SU-DHL-6 (cell line): ENCODE measurements around the gene CD70.
"Not testable (repeated sequence)": the region's sequence is repeated elsewhere in the genome, so short reads cannot be mapped to it uniquely, and the experiment has no call there.

Experiments used
- CTCF ChIP-seq: fragments of 200-600 bp; sonication (generic); IDR thresholded peaks from one replicate; pipeline ENCODE4 v1.5.1; 2017; ENCODE audit warnings: antibody characterized with exemption, mild to moderate bottlenecking, low read length, moderate library complexity; ENCODE audit not compliant: insufficient read depth, poor library complexity, severe bottlenecking
- EZH2phosphoT487 ChIP-seq: fragments of 200-600 bp; sonication (generic), shearing (Covaris generic); conservative IDR thresholded peaks from 2 replicates; pipeline ENCODE4 v1.6.1; 2018; ENCODE audit warnings: mild to moderate bottlenecking, antibody characterized with exemption, low read length, moderate library complexity, mixed read lengths

DNA sequence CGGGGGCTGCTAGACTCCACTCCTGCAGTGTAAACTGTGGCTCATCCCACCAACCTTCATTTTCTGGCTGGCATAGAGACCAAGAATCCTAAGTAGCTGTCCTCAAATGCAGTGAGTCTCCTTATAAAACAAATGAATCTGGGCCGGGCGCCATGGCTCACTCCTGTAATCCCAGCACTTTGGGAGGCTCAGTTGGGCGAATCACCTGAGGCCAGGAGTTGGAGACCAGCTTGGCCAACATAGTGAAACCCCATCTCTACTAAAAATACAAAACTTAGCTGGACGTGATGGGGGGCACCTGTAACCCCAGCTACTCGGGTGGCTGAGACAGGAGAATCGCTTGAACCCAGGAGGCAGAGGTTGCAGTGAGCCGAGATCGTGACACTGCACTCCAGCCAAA, 49.4 kb upstream of the CD70 start:
- TF ChIP-seq CTCF, EZH2phosphoT487: not testable (repeated sequence)
